NCI-H146 treated with DMSO at 0.1 percent for 48 hours (cell line): ENCODE data around the gene CR1.
"Not testable (repeated sequence)": the region's sequence is repeated elsewhere in the genome, so short reads cannot be mapped to it uniquely, and the experiment has no call there.

Source experiments
- DNase-seq: peaks from one replicate; lab custom pipeline; 2025; ENCODE audit not compliant: unreplicated experiment; lab: John Stamatoyannopoulos, UW

CR1 gene

DNA sequence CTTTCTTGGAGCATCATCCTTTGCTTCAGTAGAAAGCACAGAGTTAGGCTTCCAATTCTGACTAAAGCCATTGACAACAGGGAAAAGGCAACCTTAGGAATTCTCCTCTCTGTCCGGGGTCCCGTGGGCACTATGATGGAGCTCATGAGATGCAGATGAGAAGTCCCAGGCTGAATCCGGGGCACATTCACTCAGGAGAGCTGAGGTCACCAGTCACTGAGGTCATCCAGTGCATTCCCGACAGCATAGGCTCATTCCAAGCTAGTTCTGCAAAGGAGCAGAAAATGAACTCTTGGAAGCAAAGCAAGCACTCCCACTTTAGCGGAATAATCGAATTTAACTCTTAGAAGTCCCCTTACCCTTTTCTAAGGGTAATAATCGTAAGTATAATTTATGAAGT lies 6.8 kb downstream of the CR1 start:
- no peak for DNase-seq

DNA sequence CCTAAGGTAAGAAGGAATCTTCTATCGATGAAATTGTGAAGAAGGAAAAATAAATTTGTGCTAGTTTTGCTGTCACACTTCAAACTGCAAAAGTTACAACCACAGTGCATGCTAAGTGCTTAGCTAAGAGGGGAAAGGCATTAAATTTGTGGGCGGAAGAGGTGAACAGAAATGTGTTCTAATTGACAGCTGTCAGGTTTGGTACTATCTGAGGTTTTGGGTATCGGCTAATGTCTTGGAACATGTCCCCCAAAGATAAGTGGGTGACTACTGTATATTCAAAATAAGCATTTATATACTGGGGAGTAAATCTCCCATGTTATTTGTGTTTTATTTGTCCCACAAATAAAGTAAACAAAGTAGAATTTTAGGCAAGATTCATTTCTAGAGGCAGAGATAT lies 8.0 kb downstream of the CR1 start:
- DNase-seq: no peak

DNA sequence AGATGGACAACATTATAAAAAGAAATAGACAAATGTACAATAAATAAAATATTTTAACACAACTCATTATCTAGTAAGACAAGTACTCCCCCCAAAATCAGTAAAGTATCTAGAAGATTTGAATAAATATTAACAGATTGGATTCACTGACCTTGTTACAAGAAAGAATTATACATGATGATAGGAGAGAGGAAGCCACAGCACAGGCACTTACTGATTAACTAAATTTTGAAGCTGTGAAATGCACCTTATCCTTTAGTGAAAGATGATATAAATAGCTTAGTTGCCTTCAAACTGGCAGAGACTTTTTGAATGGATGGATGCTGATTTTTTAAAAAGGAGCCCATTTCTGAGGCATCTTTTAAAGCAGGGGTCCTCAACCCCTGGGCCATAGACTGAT lies 8.5 kb downstream of the CR1 start:
- DNase-seq: no peak

DNA sequence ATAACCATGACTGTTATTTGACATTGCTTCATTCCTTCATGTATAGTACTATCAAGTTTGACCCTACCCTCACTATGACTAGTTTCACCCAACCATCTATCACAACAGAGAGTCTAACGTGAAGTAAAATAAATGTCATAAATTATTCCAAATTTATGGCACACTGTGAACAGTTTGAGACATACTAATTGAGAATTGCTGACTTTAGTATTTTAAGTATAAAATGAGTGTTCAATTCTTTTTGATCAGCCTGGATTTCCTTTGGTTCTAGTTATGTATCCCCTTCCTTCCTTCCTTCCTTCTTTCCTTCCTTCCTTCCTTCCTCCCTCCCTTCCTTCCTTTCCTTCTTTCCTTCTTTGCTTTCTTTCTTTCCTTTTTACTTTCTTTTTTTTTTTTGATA lies 14.5 kb downstream of the CR1 start:
- DNase-seq: no peak

DNA sequence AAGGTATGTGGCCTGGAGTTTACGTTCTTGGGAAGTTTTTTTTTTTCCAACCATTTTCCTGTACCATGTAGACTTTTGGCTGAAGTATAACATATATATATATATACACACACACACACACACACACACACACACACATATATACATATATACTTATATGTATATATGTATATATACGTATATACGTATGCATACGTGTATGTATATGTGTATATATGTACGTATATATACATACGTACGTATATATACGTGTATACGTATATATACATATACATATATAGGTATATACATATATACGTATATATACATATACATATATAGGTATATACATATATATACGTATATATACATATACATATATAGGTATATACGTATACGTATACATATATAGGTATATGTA lies 18.9 kb downstream of the CR1 start:
- DNase-seq: no peak

DNA sequence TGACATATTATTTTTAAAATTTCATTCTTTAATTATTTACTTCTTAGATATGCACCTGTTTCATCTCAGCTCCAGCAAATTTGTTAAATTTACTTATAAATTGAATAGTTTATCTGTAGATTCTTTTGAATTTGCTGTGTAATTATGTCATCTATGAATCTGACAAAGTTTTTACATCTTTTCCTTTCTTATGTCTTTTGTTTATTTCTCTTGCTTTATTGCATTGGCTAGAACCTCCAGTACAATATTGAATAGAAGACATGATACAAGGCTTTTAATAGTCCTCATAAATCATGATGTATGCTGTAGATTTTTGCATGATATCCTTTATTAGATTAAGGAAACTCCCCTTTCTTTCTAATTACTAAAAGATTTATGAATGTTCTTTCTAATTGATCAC lies 20.8 kb downstream of the CR1 start:
- DNase-seq: no peak

DNA sequence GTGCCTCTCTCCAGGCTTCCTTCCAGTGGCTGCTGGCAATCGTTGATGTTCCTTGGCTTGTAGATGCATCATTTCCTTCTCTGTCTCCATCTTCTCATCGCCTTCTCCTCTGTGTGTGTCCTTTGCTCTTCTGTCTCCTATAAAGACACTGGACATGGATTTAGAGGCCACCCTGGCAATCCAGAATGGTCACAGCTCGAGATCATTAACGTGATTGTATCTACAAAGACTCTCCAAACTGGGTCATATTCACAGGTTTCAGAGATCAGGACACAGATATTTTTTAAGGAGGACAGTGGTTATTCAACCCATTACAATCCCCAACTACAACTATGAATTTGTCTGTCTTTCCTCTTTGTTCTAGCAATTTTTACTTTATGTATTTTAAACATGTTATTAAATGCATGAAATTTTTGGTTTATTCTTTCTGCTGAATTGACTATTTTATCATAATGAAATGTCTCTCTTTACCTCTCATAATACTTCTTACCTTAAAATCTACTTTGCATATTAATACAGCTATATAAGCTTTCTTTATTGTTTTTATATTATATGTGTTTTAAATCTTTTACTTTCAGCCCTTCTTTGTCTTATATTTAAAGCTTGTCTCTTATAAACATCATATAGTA lies 22.8 kb downstream of the CR1 start:
- no peak for DNase-seq

DNA sequence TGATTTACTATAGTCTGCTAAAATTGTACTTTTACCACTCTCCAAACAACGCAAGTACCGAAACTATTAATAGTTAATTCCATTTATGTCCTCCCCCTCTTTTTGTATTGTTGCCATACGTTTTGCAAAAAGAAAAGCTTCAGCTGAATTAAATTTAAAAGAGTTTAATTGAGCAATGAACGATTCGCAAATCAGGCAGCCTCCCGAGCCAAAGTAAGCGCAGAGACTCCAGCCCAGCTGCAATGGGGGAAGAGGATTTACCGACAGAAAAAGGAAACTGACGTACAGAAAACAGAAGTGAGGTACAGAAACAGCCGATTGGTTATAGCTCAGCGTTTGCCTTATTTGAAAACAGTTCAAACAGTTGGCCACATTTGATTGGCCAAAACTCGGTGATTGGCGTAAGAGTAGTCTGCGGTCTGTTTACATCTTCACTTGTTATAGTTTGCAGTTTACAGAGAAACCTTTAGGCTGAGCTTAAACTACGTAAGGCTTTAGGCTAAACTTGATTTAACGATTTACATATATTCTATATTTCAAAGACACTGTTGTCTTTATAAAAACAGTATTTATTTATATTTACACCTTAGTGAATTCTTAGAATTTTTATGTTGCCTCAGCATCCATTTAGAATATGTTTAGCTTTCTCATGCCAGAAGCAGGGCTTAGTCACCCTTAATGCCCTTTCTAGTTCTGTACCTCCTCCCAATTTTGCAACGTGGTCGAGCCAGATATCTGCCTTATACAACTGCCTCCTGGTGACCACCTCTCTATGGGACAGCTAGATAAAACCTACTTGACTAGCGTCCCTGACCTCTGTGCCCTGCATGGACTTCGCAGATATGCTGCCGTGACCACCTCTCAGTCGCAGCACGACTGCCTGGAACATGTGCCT lies 23.8 kb downstream of the CR1 start:
- no peak for DNase-seq

DNA sequence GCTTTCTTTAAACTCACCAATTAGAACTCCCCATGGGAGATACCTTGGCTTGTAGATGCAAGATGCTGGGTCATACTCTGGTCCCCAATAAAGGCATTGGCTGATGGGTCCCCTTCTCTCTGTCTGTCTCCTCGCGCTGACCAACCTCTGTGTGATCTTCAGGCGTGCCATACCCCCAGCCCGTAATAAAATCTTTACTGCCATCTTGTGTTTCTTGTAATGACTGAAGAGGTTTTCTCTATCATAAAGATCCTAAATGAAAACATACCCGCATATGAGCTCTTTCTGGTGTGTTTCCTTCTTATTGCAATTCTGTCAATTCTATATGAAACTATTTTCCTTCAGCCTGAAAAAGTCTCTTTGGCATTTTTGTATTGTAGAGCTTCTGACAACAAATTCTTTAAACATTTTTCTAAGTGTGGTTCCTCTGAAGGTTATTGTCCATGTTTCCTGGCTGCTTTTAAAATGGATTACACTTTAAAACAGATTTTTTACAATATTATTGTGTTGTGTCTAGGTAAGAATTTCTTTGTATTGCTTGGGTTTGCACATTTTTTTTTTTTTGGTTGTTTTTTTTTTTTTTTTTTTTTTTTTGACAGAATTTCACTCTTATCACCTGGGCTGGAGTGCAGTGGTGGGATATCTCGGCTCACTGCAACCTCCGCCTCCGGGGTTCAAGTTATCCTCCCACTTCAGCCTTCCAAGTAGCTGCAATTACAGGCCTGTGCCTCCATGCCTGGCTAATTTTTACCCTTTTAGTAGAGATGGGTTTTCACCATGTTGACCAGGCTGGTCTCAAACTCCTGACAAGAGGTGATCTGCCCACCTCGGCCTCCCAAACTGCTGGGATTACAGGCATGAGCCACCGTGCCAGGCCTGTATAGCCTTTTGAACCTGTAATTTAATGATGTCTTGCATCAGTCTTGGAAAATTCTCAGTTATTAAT lies 24.7 kb downstream of the CR1 start:
- not testable (repeated sequence) for DNase-seq

DNA sequence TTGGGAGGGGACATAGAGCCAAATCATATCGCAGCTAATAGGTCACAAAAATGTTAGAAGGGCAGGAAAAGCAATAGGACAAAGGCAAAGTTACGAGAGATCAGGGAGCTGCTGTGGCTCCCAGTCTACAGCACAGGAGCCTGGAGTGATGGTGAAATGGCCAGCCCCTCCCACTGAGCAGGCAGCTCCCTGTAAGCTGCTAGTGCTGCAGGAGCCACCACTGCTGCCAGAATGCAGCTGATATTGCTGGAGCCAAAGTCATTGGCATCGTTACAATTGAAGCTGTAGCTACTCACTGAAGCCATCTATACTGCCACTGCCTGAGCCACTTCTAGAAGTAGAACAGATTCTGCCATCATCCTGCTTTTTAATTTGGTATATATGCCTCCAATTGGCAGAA lies 29.3 kb downstream of the CR1 start:
- not testable (repeated sequence) for DNase-seq

DNA sequence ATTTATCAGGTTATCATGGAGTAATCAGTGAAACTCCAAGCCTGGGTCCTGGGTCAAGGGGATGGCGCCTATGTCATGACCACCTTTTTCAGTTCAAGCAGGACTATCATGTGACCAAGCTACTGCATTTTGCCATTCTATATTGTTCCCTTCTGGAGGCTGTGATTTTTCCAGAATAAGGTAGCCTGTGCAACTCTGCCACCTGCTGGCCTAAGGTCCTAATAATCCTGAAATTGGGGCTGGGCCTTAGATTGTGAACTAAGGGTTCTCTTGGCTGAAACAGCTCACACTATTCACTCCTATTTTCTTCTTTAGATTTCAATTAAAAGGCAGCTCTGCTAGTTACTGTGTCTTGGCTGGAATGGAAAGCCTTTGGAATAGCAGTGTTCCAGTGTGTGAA lies 32.4 kb downstream of the CR1 start:
- DNase-seq: not testable (repeated sequence)

DNA sequence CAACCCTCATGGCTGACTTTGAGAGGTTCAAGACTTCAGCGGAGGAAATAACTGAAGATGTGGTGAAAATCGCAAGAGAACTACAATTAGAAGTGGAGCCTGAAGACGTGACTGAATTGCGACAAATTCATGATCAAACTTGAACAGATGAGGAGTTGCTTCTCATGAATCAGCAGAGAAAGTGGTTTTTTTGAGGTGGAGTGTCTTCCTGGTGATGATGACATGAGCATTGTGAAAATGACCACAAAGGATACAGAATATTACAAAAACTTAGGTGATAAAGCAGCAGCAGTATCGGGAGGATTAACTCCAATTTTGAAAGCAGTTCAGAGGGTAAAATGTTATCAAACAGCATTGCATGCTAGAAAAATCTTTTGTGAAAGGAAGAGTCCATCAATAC lies 40.3 kb downstream of the CR1 start:
- not testable (repeated sequence) for DNase-seq

DNA sequence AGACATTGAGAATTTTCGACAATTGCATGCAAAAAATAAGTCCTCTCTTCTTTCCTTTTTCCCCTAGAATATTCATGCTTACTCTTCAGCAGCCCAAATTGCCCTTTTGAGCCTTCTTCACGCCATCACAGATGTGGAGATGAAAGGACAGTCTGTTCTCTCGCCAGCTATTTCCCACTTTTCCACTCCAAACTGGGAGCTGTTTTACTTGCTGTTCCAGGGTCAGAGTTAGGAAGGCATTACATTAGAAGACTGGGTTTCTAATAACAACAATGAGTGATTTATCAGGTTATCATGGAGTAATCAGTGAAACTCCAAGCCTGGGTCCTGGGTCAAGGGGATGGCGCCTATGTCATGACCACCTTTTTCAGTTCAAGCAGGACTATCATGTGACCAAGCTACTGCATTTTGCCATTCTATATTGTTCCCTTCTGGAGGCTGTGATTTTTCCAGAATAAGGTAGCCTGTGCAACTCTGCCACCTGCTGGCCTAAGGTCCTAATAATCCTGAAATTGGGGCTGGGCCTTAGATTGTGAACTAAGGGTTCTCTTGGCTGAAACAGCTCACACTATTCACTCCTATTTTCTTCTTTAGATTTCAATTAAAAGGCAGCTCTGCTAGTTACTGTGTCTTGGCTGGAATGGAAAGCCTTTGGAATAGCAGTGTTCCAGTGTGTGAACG lies 50.9 kb downstream of the CR1 start:
- DNase-seq: not testable (repeated sequence)

DNA sequence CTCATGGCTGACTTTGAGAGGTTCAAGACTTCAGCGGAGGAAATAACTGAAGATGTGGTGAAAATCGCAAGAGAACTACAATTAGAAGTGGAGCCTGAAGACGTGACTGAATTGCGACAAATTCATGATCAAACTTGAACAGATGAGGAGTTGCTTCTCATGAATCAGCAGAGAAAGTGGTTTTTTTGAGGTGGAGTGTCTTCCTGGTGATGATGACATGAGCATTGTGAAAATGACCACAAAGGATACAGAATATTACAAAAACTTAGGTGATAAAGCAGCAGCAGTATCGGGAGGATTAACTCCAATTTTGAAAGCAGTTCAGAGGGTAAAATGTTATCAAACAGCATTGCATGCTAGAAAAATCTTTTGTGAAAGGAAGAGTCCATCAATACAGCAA lies 58.9 kb downstream of the CR1 start:
- not testable (repeated sequence) for DNase-seq

DNA sequence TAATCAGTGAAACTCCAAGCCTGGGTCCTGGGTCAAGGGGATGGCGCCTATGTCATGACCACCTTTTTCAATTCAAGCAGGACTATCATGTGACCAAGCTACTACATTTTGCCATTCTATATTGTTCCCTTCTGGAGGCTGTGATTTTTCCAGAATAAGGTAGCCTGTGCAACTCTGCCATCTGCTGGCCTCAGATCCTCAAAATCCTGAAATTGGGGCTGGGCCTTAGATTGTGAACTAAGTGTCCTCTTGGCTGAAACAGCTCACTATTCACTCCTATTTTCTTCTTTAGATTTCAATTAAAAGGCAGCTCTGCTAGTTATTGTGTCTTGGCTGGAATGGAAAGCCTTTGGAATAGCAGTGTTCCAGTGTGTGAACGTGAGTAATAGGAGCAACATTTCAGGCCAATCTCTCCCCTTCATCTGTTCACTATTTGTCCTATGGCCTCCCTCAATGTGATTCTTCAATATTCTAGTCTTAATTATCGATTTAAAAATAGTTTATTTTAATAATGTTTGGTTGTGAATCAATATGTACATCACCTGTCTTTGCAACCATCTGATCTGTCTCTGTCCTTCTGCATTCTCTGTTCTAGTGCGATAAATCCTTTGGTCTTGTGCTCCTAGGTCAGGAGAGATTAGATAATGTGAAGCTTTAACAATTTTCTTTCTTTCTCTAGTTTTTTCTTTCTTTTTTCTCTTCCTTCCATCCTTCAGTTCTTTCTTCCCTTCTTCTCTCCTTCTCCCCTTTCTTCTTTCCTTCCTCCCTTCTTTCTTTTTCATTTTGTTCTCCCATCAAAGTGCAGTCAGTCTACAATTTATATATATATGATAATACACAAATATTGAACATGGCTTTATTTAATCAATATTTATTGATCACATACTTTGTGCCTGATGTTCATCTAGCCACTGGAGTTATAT lies 69.8 kb downstream of the CR1 start:
- DNase-seq: no peak

DNA sequence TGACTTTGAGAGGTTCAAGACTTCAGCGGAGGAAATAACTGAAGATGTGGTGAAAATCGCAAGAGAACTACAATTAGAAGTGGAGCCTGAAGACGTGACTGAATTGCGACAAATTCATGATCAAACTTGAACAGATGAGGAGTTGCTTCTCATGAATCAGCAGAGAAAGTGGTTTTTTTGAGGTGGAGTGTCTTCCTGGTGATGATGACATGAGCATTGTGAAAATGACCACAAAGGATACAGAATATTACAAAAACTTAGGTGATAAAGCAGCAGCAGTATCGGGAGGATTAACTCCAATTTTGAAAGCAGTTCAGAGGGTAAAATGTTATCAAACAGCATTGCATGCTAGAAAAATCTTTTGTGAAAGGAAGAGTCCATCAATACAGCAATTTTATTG lies 76.0 kb downstream of the CR1 start:
- not testable (repeated sequence) for DNase-seq

DNA sequence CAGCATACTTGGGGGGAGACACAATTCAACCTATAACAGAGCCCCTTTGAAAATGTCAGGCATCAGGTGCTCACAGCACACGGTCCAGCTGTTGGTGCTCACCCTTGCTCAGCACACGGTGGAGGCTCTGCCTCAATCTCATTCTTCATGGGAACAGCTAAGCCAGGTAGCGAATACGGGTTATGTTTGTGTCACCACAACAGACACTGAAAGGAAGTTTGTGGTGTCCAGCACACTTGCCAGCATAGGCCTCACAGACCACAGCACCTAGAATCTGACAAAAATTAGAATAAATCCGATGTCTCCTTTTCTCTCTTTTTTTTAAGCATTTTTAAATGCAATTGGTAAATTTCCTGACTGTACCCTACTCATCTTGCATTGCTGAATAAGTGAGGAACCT lies 77.1 kb downstream of the CR1 start:
- DNase-seq: not testable (repeated sequence)

DNA sequence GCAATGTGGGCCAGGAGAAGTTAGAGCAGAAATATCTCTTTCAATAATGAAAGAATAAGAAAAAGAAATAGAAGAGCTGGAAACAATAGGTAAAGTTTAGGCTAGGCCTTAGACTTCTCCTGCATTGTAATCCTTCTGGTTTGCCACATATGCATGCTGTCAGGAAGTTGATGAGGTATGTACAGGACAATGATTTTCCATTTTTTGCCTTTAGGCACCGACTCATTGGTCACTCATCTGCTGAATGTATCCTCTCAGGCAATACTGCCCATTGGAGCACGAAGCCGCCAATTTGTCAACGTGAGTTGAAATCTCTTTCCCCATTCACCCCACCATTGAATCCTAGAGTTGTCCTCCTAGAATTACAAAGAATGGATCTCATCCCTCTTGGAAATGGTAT lies 79.4 kb downstream of the CR1 start:
- DNase-seq: not testable (repeated sequence)

DNA sequence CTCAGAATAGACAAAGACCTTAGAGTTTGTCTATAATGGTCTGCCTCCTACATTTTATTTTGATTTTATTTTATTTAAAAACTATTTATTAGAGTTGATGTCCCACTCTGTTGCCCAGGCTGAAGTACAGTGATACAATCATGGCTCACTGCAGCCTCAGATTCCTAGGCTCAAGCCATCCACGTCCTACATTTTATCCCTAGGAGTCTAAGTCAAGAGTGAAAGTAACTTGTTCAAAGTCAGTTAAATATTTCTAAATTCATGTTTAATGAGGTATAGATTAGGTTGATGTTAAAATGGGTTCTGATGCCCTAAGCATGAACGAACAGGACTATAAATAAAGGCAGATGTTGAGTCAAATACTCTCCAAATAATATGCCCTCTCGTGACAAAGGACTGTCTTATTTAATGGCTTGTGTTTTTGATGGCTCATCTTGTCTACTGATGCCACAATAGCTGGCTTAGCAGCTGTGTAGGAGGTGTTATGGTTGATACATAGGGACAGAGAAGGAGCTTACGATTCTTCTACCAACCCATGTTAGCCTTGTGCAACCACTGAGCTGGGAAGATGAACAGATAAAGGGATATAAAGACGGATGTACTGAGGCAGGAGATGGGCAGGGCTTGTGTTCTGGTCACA lies 83.0 kb downstream of the CR1 start:
- DNase-seq: no peak
